ENCODE measurements around the gene MTCL1.

The MTCL1 gene

DNA sequence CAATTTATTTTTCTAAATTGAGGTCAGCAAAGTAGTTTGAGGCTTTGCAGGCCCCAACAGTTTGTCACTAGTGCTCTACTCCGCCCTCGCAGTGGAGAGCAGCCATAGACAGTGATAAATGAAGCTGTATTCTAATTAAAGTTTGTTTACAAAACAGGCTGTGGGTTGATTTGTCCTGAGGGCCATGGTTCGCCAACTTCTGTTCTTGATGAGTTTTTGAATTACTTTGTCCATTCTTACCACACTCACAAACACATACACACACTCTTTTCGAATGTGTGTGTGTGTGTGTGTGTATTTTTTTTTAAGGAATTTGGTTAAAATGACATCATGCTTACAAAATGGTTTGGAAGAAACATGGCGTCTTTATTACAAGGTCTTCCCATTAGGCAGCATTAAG, 68.6 kb downstream of the MTCL1 start:
- no peak overlapping the region for H3K18ac ChIP-seq (ENCODE audit: low read length)
- H3K9ac ChIP-seq (ENCODE audit: low read depth, low read length, poor library complexity) = no peak overlapping the region
- H3K27ac ChIP-seq (replicated peaks; ENCODE audit: low read length) = no peak overlapping the region
- no peak overlapping the region for H2AK5ac ChIP-seq (ENCODE audit: low read depth, low read length)
- H2AFZ ChIP-seq (ENCODE audit: low read length) = no peak overlapping the region
- no peak overlapping the region for H2BK12ac ChIP-seq (ENCODE audit: low read length)
- no CpG with 5 or more reads among the region's 5 CpGs for whole genome bisulfite sequencing, 2 donors (ENCODE audit: extremely low coverage in 2 of 2, insufficient read length in 2 of 2, insufficient replicate concordance in 1 of 2)
- no peak overlapping the region for H3K4me3 ChIP-seq (ENCODE audit: low read length in 2 of 2)
- H3K4me1 ChIP-seq (ENCODE audit: control insufficient read depth in 2 of 2, insufficient read depth in 1 of 2, low read depth in 1 of 2, low read length in 2 of 2) = peaks cover 4 to 19% of the 10 kb centered on the region in 2 donors
- peaks cover 0 to 3% of the 10 kb centered on the region in 2 donors for H3K36me3 ChIP-seq (replicated peaks in 1 of 2; ENCODE audit: control insufficient read depth in 2 of 2, insufficient read depth in 2 of 2, low read length in 2 of 2)
- H3K4me2 ChIP-seq (ENCODE audit: insufficient read depth, low read length, poor library complexity, severe bottlenecking) = no peak overlapping the region
- no peaks in the 10 kb centered on the region for H3K27me3 ChIP-seq (ENCODE audit: control insufficient read depth in 3 of 3, insufficient read depth in 3 of 3, low read depth in 1 of 3, low read length in 3 of 3)
- H2BK5ac ChIP-seq (ENCODE audit: low read length) = no peak overlapping the region
- no peaks in the 10 kb centered on the region for H3K9me3 ChIP-seq (replicated peaks in 1 of 2; ENCODE audit: control insufficient read depth in 2 of 2, insufficient read depth in 1 of 2, low read depth in 1 of 2, low read length in 2 of 2)
- no peak overlapping the region for H2BK15ac ChIP-seq (ENCODE audit: low read length)
- H2BK120ac ChIP-seq (ENCODE audit: low read depth, low read length) = no peak overlapping the region
- H3K4ac ChIP-seq (ENCODE audit: low read length) = no peak overlapping the region
- no peak for DNase-seq (ENCODE audit: low spot score)
- no peaks in the 10 kb centered on the region for H3K79me1 ChIP-seq (ENCODE audit: low read depth, low read length)
- H3K14ac ChIP-seq (ENCODE audit: low read length) = no peak overlapping the region
- no peak overlapping the region for H4K91ac ChIP-seq (ENCODE audit: low read depth, low read length, poor library complexity)
- H3K23ac ChIP-seq (ENCODE audit: low read depth, low read length, poor library complexity) = no peak overlapping the region
- H4K8ac ChIP-seq (ENCODE audit: low read depth, low read length) = no peak overlapping the region

- Histone ChIP-seq H4K8ac (ENCODE audit: low read depth, low read length) (no peak overlapping the region), H2BK5ac (ENCODE audit: low read length) (no peak overlapping the region), H3K4me3 (ENCODE audit: low read length in 2 of 2) (no peak overlapping the region), H3K4ac (ENCODE audit: low read length) (no peak overlapping the region), H3K18ac (ENCODE audit: low read length) (peak overlapping the region; percentile 73), H3K9ac (ENCODE audit: low read depth, low read length, poor library complexity) (no peak overlapping the region), H2AK5ac (ENCODE audit: low read depth, low read length) (no peak overlapping the region), H2BK120ac (ENCODE audit: low read depth, low read length) (no peak overlapping the region), H3K27me3 (ENCODE audit: control insufficient read depth in 3 of 3, insufficient read depth in 3 of 3, low read depth in 1 of 3, low read length in 3 of 3) (no peaks in the 10 kb centered on the region), H3K14ac (ENCODE audit: low read length) (no peak overlapping the region), H3K9me3 (replicated peaks in 1 of 2; ENCODE audit: control insufficient read depth in 2 of 2, insufficient read depth in 1 of 2, low read depth in 1 of 2, low read length in 2 of 2) (no peaks in the 10 kb centered on the region), H2BK12ac (ENCODE audit: low read length) (no peak overlapping the region), H4K91ac (ENCODE audit: low read depth, low read length, poor library complexity) (no peak overlapping the region), H3K4me2 (ENCODE audit: insufficient read depth, low read length, poor library complexity, severe bottlenecking) (no peak overlapping the region), H3K27ac (replicated peaks; ENCODE audit: low read length) (no peak overlapping the region), H3K36me3 (replicated peaks in 1 of 2; ENCODE audit: control insufficient read depth in 2 of 2, insufficient read depth in 2 of 2, low read length in 2 of 2) (peaks cover 0 to 6% of the 10 kb centered on the region in 2 donors), H3K79me1 (ENCODE audit: low read depth, low read length) (no peaks in the 10 kb centered on the region), H3K23ac (ENCODE audit: low read depth, low read length, poor library complexity) (no peak overlapping the region), H2BK15ac (ENCODE audit: low read length) (no peak overlapping the region), H3K4me1 (ENCODE audit: control insufficient read depth in 2 of 2, insufficient read depth in 1 of 2, low read depth in 1 of 2, low read length in 2 of 2) (peaks cover 6 to 27% of the 10 kb centered on the region in 2 donors), H2AFZ (ENCODE audit: low read length) (no peak overlapping the region)
- no CpG with 5 or more reads among the region's 10 CpGs for WGBS, 2 donors (ENCODE audit: extremely low coverage in 2 of 2, insufficient read length in 2 of 2, insufficient replicate concordance in 1 of 2)
- no peak for DNase-seq (ENCODE audit: low spot score)
These were observed 70.9 kb downstream of the MTCL1 start for GRCh38 chr18:8776013-8776943.

- H3K79me1 ChIP-seq (ENCODE audit: low read depth, low read length) = no peaks in the 10 kb centered on the region
- H2BK5ac ChIP-seq (ENCODE audit: low read length) = no peak overlapping the region
- H3K14ac ChIP-seq (ENCODE audit: low read length) = no peak overlapping the region
- H3K4me2 ChIP-seq (ENCODE audit: insufficient read depth, low read length, poor library complexity, severe bottlenecking) = no peak overlapping the region
- H2AK5ac ChIP-seq (ENCODE audit: low read depth, low read length) = no peak overlapping the region
- H3K27me3 ChIP-seq (ENCODE audit: control insufficient read depth in 3 of 3, insufficient read depth in 3 of 3, low read depth in 1 of 3, low read length in 3 of 3) = no peaks in the 10 kb centered on the region
- WGBS, 2 donors (ENCODE audit: extremely low coverage in 2 of 2, insufficient read length in 2 of 2, insufficient replicate concordance in 1 of 2) = no CpG with 5 or more reads among the region's 3 CpGs
- H3K23ac ChIP-seq (ENCODE audit: low read depth, low read length, poor library complexity) = no peak overlapping the region
- no peak overlapping the region for H3K4ac ChIP-seq (ENCODE audit: low read length)
- no peak overlapping the region for H4K91ac ChIP-seq (ENCODE audit: low read depth, low read length, poor library complexity)
- H3K36me3 ChIP-seq (replicated peaks in 1 of 2; ENCODE audit: control insufficient read depth in 2 of 2, insufficient read depth in 2 of 2, low read length in 2 of 2) = peaks cover 0 to 6% of the 10 kb centered on the region in 2 donors
- peaks cover 6 to 31% of the 10 kb centered on the region in 2 donors for H3K4me1 ChIP-seq (ENCODE audit: control insufficient read depth in 2 of 2, insufficient read depth in 1 of 2, low read depth in 1 of 2, low read length in 2 of 2)
- H2BK12ac ChIP-seq (ENCODE audit: low read length) = no peak overlapping the region
- H3K4me3 ChIP-seq (ENCODE audit: low read length in 2 of 2) = no peak overlapping the region
- no peak overlapping the region for H3K9ac ChIP-seq (ENCODE audit: low read depth, low read length, poor library complexity)
- H3K9me3 ChIP-seq (replicated peaks in 1 of 2; ENCODE audit: control insufficient read depth in 2 of 2, insufficient read depth in 1 of 2, low read depth in 1 of 2, low read length in 2 of 2) = no peaks in the 10 kb centered on the region
- no peak overlapping the region for H2BK15ac ChIP-seq (ENCODE audit: low read length)
- no peak overlapping the region for H2AFZ ChIP-seq (ENCODE audit: low read length)
- H2BK120ac ChIP-seq (ENCODE audit: low read depth, low read length) = no peak overlapping the region
- no peak overlapping the region for H3K18ac ChIP-seq (ENCODE audit: low read length)
- no peak for DNase-seq (ENCODE audit: low spot score)
- no peak overlapping the region for H4K8ac ChIP-seq (ENCODE audit: low read depth, low read length)
- H3K27ac ChIP-seq (replicated peaks; ENCODE audit: low read length) = peak overlapping the region; percentile 5
These were observed 72.5 kb downstream of the MTCL1 start for GRCh38 chr18:8777846-8778245.

DNA sequence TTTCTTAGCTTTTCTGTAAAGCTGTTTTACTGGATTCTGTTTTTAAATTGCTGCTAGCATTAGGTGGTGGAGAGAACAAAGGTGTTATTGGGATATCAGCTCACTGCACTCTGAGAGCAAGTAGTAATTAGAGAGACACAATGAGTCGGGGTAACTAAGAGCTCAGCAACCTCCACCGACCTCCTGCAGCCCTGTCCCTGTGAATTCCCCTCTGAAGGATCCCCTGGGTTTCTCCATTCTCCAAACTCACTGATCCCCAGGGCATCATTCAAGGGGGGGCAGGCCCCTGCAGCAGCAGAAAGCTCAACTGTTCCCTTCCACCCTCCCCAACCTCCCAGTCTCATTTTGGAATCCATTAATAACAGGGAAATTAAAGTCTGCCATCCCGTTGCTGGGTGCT, 73.0 kb downstream of the MTCL1 start:
- Histone ChIP-seq H3K27me3 (ENCODE audit: control insufficient read depth in 3 of 3, insufficient read depth in 3 of 3, low read depth in 1 of 3, low read length in 3 of 3) (no peaks in the 10 kb centered on the region), H2BK120ac (ENCODE audit: low read depth, low read length) (no peak overlapping the region), H3K4me1 (ENCODE audit: control insufficient read depth in 2 of 2, insufficient read depth in 1 of 2, low read depth in 1 of 2, low read length in 2 of 2) (peaks cover 6 to 31% of the 10 kb centered on the region in 2 donors), H3K36me3 (replicated peaks in 1 of 2; ENCODE audit: control insufficient read depth in 2 of 2, insufficient read depth in 2 of 2, low read length in 2 of 2) (peaks cover 0 to 6% of the 10 kb centered on the region in 2 donors), H3K4me2 (ENCODE audit: insufficient read depth, low read length, poor library complexity, severe bottlenecking) (no peak overlapping the region), H2AFZ (ENCODE audit: low read length) (no peak overlapping the region), H3K79me1 (ENCODE audit: low read depth, low read length) (no peaks in the 10 kb centered on the region), H3K18ac (ENCODE audit: low read length) (no peak overlapping the region), H3K4ac (ENCODE audit: low read length) (no peak overlapping the region), H2AK5ac (ENCODE audit: low read depth, low read length) (peak overlapping the region; percentile 11), H2BK12ac (ENCODE audit: low read length) (no peak overlapping the region), H2BK15ac (ENCODE audit: low read length) (no peak overlapping the region), H3K4me3 (ENCODE audit: low read length in 2 of 2) (no peak overlapping the region), H4K8ac (ENCODE audit: low read depth, low read length) (no peak overlapping the region), H3K23ac (ENCODE audit: low read depth, low read length, poor library complexity) (no peak overlapping the region), H3K9me3 (replicated peaks in 1 of 2; ENCODE audit: control insufficient read depth in 2 of 2, insufficient read depth in 1 of 2, low read depth in 1 of 2, low read length in 2 of 2) (no peaks in the 10 kb centered on the region), H2BK5ac (ENCODE audit: low read length) (no peak overlapping the region), H3K14ac (ENCODE audit: low read length) (no peak overlapping the region), H3K9ac (ENCODE audit: low read depth, low read length, poor library complexity) (no peak overlapping the region), H3K27ac (replicated peaks; ENCODE audit: low read length) (peak overlapping the region; percentile 59), H4K91ac (ENCODE audit: low read depth, low read length, poor library complexity) (no peak overlapping the region)
- no CpG with 5 or more reads among the region's 3 CpGs for WGBS, 2 donors (ENCODE audit: extremely low coverage in 2 of 2, insufficient read length in 2 of 2, insufficient replicate concordance in 1 of 2)
- no peak for DNase-seq (ENCODE audit: low spot score)

All from neuronal stem cell (in vitro differentiated cells).